BE2C (cell line): ENCODE measurements around the gene SLC7A4.
"Not testable (repeated sequence)": the region's sequence is repeated elsewhere in the genome, so short reads cannot be mapped to it uniquely, and the experiment has no call there.

Source experiments
- DNase-seq: peaks from one replicate; pipeline ENCODE4 v3.0.0-alpha.2; 2020
- H3K27me3 ChIP-seq: fragments of 250-450 bp; sonication (Bioruptor Pico); 2 replicates; pipeline ENCODE4 v1.5.1; 2020; ENCODE audit warnings: mild to moderate bottlenecking
- H3K36me3 ChIP-seq: fragments of 250-450 bp; sonication (Bioruptor Pico); 2 replicates; pipeline ENCODE4 v1.5.1; 2020; ENCODE audit warnings: mild to moderate bottlenecking
- H3K4me1 ChIP-seq: fragments of 250-450 bp; sonication (Bioruptor Pico); 2 replicates; pipeline ENCODE4 v1.5.1; 2020
- H3K4me3 ChIP-seq: 2 replicates; pipeline ENCODE4 v1.5.1; 2011; ENCODE audit warnings: low read depth, low read length
- H3K9me3 ChIP-seq: fragments of 250-450 bp; sonication (Bioruptor Pico); 2 replicates; pipeline ENCODE4 v1.5.1; 2020
- CTCF ChIP-seq: IDR thresholded peaks from 2 replicates; pipeline ENCODE4 v1.5.1; 2012; ENCODE audit warnings: mild to moderate bottlenecking, low read depth, low read length

Gene SLC7A4

GRCh38 chr22:21041937-21042336, 9.6 kb upstream of the SLC7A4 start:
- no peak for DNase-seq
- no peak overlapping the region for H3K4me3 ChIP-seq
- H3K27me3 ChIP-seq, result no peaks in the 10 kb centered on the region
- TF ChIP-seq CTCF, result no peak
- H3K36me3 ChIP-seq, result no peaks in the 10 kb centered on the region
- peaks cover 11% of the 10 kb centered on the region for H3K4me1 ChIP-seq
- H3K9me3 ChIP-seq, result no peaks in the 10 kb centered on the region

GRCh38 chr22:21039158-21039557, 6.8 kb upstream of the SLC7A4 start:
- H3K9me3 ChIP-seq, result not testable (repeated sequence)

GRCh38 chr22:21038405-21038804, 6.0 kb upstream of the SLC7A4 start:
- no peak overlapping the region for H3K4me3 ChIP-seq
- peaks cover 4% of the 10 kb centered on the region; the same call in 1 of the 2 replicates for H3K4me1 ChIP-seq
- H3K36me3 ChIP-seq, result no peaks in the 10 kb centered on the region
- no peak for DNase-seq
- H3K9me3 ChIP-seq, result no peaks in the 10 kb centered on the region
- TF ChIP-seq CTCF, result no peak
- H3K27me3 ChIP-seq, result no peaks in the 10 kb centered on the region

More at GRCh38 chr22:21039158-21039557, 6.8 kb upstream of the SLC7A4 start:
- H3K4me3 ChIP-seq, H3K27me3 ChIP-seq, H3K4me1 ChIP-seq, H3K36me3 ChIP-seq, DNase-seq: not testable (repeated sequence)

- Histone ChIP-seq H3K36me3 (no peaks in the 10 kb centered on the region), H3K4me3 (no peak overlapping the region), H3K27me3 (no peaks in the 10 kb centered on the region), H3K9me3 (no peaks in the 10 kb centered on the region), H3K4me1 (peaks cover 7% of the 10 kb centered on the region; the same call in 1 of the 2 replicates)
- TF ChIP-seq CTCF, result no peak
- no peak for DNase-seq
Observed at GRCh38 chr22:21034989-21035388, 2.6 kb upstream of the SLC7A4 start.

GRCh38 chr22:21033895-21034294, 1.5 kb upstream of the SLC7A4 start:
- no peak for DNase-seq
- no peak for TF ChIP-seq CTCF
- peaks cover 7% of the 10 kb centered on the region for H3K4me1 ChIP-seq
- H3K36me3 ChIP-seq, result no peaks in the 10 kb centered on the region
- H3K9me3 ChIP-seq, result no peaks in the 10 kb centered on the region
- no peaks in the 10 kb centered on the region for H3K27me3 ChIP-seq
- H3K4me3 ChIP-seq, result no peak overlapping the region

- Histone ChIP-seq H3K4me1 (peaks cover 7% of the 10 kb centered on the region), H3K36me3 (no peaks in the 10 kb centered on the region), H3K9me3 (no peaks in the 10 kb centered on the region), H3K4me3 (0 out of 2 replicates have a peak overlapping the region, but pooled peaks have one; percentile 45), H3K27me3 (no peaks in the 10 kb centered on the region)
- no peak for DNase-seq
- no peak for TF ChIP-seq CTCF
Observed at GRCh38 chr22:21032868-21033688, 717 bp upstream of the SLC7A4 start.
